Activated T-cell treated with anti-CD3 and anti-CD28 coated beads for 1 hour (primary cell): ENCODE data around the gene MMP15.

Experiments used
- DNase-seq: peaks from one replicate; pipeline ENCODE4 v3.0.0-alpha.2; 2020; ENCODE audit warnings: low read depth

MMP15 gene

DNA sequence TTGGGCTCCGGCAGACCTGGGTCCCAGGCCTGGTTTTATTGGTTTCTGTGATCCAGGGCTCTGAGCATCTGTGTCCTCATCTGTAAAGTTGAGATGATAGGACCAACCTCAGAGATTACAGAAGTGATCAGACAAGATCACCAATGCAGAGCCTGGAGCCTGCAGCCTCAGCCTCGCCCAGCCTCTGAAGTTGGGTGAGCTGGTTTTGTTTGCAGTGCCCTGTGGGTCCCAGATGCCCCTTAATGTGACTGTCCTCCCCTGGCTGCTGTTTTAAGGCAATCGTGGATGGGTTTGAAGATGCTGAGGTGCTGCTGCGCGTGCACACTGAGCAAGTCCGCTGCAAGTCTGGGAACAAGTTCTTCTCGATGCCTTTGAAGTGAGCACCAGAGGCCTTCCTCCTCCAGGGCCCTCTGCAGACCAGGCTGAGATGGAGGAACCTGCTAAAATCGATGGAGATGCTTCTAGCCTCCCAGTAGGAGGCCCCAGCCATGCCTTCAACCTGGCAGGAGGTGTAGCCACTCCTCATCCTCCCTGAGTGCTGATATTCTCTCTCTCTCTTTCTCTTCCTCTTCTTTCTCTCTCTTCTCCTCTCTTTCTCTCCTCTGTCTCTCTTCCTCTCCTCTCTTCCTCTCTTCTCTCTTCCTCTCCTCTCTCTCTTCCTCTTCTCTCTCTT, 5.6 kb upstream of the MMP15 start:
- no peak for DNase-seq

DNA sequence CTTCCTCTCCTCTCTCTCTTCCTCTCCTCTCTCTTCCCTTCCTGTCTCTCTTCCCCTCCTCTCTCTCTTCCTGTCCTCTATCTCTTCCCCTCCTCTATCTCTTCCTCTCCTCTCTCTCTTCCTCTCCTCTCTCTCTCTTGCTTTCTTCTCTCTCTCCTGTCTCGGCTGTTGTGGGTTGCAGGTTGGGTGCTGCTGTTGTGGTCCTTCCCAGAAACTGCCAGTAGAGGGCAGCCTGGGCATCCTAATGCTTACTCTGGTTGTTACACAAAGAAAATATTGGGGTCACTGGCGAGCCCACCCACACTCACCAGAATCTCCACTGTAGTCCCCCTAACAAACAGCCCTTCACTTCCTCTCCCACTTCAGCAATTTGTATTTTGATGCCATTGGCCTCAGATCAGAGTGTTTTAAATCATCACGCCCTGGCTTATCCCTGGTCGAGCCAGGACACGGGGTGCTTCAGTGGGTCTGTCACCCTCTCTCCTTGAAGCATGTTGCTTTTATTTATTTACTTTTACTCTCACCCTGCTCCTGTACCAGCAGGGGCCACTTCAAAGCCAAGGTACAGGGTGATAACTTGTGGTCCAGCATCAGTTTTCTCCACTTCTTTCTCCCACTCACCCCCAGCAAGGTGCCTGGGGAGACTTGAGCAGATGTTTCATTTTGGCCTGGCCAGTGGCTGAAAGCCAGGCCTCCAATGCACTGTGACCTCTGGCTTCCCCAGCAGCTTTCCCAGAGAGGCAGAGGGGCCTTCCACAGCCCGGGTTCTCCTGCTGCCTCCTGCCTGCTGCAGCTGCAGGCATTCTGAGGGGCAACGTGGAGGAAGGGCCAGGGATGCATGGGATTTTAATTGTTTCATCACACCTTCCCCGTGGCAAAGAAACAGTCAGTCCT, 4.7 kb upstream of the MMP15 start:
- DNase-seq: peak; percentile 52

DNA sequence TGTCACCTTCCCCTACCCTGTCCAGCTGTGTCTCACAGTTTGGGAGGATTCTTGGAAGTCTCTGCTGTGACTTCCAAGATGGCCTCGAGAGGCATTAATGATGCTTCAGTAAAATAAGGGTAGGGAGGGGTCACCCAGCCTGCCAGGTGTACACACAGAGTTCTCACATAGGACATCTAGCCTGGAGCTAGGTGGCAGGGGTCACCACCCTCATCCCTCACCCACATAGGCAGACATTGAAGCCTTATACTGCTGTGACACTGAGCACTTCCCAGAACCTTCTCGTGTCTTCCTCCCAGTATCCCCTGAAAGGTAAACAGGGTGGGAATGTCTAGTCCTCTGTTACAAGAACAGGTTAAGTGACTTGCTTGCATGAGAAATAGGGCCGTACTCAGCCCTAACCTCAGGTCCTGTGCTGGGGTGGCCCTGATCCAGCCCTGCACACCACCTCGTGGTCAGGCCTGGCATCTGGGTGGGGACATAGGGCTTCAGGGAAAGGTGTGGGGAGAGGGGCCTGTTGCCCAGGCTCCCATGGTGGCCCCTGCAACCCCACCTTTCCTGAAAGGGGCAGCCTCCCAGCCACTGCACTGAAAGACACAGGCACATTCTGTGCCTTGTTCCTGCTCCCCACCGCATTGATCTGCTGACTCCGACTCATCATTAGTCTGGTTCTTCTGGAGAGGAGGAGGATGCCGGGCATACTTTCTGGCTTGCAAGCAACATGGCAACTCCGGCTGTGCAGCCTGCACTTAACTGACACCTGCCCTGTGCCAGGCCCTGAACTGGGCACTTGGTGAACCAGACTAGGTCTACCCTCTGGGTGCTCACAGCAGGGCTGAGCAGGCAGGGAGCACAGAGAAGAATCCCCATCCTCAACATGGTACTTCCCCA, 3.6 kb upstream of the MMP15 start:
- DNase-seq: no peak

GRCh38 chr16:58022601-58023371, 2.8 kb upstream of the MMP15 start:
- no peak for DNase-seq

DNA sequence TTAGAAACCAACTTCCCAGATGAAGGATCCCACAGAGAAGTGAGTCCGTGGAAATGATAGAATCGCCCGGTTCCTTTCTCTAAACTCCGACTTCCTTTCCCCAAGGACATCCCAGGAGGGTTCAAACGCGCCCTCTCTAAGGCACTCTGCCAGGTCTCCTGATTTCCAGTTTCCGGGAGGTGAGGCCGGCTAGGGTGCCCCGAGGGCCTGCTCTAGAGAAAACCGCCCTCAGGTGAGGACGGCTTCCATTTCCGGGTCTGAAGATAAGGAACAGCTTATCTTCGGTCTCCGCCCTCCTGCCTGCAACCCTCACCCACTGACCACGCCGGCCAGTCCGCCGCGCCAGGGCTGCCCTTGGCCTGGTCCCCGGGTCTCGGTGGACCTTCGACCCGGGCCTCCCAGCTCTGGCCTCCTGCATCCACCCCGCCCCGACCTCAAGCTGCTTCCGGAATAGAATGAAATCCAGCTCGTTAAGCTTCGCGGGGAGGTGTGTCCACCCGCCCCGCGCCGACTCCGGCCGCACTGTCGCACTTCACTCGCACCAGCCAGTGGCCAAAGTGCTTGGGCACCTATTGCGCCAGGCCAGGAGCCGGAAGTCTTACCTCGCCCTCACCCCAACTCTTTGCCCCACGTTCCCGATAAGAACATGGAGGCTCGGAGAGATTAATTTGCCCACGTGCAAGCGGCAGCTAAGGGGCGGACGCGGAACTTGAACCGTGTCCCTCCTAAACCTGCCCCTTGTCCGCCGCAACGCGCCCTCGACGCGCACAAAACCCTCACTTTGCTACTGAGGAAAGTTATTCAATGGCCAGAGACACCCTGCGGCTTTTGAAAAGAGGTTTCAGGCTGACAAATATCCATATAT, 836 bp upstream of the MMP15 start:
- DNase-seq: no peak

DNA sequence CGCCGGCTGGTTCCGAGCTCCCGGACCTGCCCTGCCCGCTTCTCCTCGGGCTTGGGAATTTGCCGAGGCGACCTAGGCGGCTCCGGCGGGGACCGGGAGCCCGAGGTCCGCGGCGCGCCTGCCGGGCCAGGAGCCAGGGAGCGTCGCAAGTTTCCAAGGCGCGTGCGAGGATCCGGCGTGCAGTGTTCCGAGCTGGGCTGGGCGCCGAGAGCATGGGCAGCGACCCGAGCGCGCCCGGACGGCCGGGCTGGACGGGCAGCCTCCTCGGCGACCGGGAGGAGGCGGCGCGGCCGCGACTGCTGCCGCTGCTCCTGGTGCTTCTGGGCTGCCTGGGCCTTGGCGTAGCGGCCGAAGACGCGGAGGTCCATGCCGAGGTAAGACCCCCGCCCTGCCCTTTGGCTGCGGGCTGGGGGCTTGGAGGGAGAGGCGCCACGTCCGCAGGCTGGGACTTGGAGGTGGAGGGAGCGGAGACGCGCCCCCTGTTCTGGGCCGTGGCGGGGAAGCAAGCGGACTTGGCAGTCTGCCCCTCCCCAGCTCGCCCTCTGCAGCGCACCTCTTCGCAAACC, 668 bp downstream of the MMP15 start:
- DNase-seq: no peak

DNA sequence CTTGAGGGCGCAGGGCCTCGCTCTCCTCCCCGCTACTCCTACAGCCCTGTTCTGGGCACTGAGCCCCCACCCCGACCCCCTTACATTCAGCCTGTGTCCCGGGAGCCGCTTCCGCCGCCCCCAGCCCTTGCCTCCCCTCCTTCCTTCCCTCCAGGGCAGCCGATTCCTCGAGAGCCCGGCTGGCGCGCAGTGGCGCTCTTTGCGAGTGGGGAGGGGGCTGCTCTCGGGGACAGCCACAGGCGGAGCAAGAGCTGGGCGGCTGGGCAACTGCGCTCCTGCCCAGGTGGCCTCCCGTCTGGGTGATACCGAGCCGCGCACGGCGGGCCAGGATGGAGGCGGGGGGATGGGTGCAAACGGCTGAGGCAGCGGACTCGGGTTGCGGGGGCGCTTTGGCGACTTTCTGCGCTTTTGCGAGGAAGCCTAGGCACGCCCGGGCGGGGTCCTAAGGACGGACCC, 1.2 kb downstream of the MMP15 start:
- DNase-seq: no peak

- DNase-seq: no peak
Observed at GRCh38 chr16:58027161-58027915, 1.8 kb downstream of the MMP15 start.

GRCh38 chr16:58027916-58028455, 2.4 kb downstream of the MMP15 start:
- DNase-seq: no peak

GRCh38 chr16:58028541-58029070, 3.1 kb downstream of the MMP15 start:
- DNase-seq: no peak

DNA sequence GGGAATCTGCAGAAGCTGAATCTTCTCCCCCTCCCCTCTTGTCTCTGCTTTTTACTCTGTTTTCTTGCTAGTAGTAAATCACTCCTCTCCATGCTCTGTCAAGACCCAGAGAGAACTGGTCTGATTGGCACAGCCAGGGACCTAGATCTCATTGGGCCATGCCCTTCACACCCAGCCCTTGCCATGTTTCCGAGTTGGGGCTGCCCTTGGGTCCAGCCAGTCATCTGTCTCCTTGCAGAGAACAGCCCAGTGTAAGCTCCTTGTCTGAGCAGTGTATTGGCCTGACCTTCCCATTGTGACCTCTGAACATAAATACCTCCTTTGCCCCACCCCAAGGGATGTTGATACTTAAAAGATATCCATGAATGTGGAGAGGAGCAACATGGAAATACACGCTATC, 3.9 kb downstream of the MMP15 start:
- DNase-seq: no peak

GRCh38 chr16:58030136-58030840, 4.7 kb downstream of the MMP15 start:
- no peak for DNase-seq

DNA sequence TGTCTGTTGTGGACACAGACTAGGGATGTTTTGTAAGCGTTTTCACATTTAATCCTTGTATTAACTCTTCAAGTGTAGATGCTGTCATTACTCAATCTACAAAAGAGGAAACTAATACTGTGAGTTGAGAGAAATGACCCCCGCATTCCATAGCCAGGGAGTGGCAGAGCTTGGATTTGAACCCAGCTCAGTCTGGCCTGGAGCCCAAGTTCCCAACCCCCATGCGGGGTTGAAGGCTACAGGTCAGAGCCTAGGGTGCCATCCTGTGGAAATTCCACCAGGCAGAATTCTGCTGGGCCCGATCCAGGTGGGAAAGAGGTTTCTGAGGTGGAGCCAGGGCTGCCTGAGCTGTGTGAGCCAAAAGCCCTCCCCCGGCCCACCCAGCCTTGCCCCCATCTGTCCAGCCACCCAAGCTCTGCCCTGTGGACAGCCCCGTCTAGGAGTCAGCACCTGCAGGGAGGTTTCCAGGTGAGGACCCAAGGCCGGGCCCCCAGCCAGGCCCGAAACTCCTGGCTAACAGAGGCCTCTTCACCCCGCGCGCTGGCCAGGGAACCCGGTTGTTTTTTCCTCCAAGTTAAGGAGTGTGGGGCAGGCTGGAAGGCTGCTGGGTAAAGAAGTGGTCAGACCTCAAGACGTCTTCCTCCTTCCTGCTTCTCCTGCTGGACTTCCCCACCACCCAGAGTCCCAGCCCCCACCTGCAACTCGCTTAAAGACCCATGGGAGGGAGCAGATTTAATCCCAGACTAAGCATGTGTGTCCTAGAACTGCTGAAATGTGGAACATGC, 5.7 kb downstream of the MMP15 start:
- DNase-seq: no peak

DNA sequence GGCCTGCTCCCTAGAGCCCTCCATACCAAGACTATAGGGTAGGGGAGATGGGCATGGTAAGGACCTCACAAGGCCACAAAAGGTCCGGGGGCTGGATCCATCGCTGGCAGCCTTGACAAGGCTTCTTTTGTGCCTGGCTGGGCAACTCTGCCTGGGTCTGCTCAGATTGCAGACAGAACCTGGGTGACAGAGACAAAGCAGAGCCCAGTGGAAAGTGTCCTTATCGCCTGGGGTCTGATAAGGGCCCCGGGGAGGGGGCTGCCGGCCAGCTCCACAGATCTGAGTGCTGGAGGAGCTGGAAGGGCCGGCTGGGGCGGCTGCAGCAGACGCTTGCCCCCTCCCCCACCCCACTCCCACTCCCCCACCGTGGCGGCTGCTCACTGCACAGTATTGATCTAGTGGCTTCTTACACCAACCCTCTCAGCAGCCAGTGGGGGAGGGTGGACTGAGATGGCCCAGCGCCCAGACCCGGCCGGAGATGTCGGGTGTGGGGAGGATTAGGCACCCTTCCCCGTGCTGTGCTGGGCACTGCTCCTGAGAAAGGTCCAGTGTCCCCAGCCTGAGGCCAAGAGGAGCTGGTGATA, 7.2 kb downstream of the MMP15 start:
- no peak for DNase-seq

DNA sequence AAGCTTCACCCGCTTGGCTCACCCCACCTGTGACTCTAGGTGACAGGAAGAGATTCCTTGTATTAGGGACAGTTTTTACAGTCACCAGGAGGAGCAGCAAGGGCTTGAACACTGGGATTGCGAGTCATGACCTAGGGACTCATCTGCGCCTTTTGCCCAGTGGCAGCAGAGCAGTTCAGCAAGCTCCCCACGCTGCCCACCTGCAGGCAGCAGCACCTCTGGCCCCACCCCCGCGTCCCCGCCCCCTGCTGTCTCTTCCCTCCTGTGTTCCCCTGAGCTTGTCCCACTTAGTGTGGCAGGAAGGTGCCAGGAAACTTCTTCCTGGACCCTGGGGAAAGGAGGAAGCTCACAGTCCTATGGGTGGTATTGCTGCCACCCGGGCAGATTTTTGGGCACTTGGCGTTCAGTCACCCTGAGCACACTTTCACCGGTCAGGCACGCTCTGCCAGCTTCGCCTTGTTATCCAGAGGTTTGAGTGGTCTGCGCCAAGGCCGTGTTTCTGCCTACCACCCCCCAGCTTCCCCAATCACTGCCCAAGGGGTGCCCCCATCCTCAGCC, 8.7 kb downstream of the MMP15 start:
- no peak for DNase-seq

DNA sequence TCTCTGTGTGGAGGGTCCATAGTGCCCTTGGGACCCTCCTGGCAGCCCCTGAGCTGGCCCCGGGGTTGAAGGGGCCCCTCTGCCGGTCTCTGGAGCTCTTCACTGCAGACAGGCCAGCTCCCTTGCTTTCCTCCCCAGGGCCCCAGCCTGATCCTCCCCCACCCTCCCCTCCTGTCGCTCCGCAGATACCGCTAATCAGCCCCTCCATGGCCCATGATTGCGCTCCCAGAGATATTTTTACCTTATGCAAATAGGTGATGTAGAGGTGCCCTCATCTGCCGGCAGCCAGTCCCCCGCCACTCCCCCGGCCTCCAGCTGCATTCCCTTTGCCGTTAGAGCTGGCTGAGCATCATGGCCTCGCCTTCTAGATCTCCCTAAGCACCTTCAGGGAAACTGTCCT, 9.2 kb downstream of the MMP15 start:
- no peak for DNase-seq
